NCI-H128 (cell line): Measurements from ENCODE around the gene YBEY.

ENCODE experiments used
- DNase-seq: peaks from one replicate; lab custom pipeline; 2025; ENCODE audit not compliant: unreplicated experiment; lab: John Stamatoyannopoulos, UW

Gene YBEY

DNA sequence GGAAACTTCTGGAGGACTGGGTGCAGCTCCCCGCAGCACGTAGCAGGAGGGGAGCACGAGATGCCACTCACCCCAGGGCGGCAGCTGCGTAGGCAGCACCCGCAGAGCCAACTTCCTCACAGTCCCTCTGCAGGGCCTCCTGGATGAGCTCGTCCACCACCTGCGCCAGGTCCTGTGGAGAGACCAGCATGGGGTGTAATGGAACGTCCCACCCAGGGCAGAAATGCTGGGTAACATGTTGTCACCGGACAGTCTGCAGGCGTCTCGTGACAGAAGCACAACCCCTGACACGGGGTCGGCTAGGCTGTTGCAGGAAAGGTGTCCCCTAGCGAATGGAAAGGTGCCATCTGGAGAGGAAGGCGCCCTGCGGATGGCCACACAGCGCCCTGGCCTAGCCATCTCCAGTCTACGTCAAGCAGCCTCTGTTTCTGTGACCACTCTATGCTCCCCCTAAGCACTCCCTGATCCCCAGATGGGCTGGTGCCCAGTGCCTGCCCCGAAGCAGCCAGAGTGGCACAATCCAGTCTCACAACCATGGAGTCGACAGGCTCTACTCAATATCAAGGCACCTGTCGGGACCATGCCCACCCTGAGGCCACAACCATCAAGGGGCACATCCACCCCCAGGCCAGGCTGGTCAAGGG is 22.0 kb upstream of the YBEY start:
- no peak for DNase-seq

DNA sequence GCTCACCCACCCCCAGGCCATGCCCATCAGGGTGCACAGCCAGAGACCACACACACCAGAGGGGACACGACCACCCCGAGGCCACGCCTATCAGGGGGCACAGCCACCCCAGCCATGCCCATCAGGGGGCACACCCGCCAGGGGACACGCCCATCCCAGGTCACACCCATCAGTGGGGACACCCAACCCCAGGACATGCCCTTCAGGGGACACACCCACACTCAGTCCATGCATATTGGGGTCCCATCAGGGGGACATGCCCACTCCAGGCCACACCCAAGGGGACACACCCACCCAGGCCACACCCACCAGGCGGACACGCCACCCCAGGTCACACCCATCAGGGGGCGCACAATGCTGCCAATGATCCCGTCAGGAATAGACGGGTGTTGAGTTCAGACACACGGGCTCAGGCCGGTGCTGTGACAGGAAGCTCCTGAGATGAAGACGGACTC is 21.4 kb upstream of the YBEY start:
- DNase-seq: no peak

DNA sequence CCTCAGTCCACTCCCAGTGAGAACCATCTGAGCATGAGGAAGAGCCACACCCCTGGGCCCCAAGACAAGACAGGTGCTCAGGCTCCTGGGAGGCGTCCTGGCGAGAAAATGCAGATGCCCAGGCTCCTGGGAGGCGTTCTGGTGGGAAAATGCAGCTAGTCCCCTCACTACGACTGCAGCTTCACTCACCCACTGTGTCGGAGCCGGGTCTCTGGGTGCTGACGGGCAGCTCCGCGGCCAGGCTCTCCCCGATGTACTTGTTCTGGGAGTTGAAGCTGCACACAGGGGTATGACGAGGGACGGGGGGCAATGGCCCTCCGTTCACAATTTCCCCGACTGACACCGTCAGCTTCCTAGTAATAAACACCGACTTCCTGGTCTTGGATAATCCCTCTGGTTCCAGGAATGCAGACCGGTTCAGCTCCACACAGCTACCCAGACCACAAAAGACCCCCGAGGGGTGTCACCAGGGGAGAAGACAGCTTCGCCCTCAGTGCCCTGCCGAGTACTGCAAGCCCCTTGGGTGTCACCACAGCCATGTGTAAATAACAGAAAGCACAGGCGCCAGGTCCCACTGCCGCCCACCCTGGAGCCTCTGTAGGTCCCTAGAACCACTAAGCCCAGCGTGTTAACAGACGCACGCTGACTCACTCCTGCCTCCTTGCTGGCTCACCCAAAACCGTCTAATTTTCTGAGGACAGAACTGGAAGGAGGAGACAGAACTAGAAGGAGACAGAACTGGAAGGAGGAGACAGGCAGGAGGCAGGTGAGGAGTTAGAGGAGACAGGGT is 20.2 kb upstream of the YBEY start:
- no peak for DNase-seq

DNA sequence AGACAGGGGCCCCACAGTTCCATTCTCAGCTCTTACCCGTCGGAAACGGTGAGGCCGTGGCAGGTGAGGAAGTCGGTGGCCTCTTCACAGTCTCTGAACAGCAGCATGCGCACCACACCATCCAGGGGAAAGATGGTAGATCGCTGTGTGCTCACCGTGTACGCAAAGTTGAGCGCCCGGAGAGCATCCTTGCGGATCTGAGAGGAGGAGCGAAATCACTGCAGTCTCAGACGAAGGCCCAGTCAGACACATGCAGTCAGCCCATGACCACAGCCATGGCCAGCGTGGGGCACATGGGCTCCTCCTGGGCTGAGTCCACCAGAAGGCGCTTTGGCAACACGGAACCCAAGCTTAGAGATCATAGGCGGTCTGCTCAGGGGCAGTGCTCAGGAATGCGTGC is 19.2 kb upstream of the YBEY start:
- DNase-seq: no peak

DNA sequence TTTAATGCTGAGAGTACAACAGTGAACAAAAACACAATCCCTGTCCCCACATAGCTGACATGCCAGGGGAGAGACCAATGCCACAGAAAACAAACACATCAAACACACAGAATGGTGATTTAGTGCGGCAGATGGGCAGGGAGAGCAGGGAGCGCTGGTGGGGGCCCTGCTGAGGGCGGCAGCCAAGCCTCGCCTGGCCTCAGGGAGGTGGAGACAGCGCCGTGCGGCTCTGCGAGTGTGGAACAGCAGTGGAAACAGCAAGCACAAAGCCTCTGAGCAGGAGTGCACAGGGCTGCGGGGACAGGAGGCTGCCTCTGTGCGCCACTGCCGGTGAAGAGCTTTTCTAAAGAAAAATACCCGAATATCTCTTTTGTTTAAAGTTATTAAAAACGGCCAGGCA is 17.8 kb upstream of the YBEY start:
- no peak for DNase-seq

DNA sequence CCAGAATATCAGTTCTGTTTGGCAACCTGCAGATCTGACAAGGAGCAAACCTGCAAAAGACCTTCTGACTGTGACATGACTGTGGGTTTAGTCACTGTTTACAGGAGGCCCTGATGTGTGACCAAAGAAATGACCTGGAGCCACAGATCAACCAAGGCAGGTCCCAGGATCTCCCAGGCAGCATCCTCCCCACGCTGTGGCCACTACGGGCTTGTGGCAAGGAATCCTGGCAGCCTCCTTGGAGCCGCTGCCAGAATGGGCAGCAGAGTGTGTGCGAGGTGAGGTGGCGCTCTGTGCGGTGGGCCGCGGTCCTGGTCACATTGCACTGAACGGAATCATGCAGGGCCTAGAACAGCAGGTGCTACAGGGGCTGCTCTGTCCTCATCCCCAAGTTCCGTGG is 16.7 kb upstream of the YBEY start:
- DNase-seq: no peak

DNA sequence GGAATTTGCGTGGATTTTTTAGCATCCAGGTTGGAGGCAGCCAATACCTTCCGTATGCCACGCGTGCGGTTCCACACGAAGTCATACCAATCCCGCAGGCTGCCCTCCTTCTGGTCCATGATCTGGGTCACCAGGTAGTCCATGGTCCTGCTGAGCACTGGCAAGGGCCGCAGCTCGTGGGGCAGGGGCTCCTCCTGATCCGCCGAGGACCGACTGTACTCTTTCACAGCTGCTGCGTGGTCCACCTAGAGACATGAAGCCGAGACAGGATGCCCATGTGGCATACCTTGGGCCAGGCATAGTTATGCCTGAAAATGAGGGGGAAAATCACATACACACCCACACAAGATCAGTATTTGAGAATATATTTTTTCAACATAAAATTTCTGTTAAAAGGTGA is 12.8 kb upstream of the YBEY start:
- no peak for DNase-seq

DNA sequence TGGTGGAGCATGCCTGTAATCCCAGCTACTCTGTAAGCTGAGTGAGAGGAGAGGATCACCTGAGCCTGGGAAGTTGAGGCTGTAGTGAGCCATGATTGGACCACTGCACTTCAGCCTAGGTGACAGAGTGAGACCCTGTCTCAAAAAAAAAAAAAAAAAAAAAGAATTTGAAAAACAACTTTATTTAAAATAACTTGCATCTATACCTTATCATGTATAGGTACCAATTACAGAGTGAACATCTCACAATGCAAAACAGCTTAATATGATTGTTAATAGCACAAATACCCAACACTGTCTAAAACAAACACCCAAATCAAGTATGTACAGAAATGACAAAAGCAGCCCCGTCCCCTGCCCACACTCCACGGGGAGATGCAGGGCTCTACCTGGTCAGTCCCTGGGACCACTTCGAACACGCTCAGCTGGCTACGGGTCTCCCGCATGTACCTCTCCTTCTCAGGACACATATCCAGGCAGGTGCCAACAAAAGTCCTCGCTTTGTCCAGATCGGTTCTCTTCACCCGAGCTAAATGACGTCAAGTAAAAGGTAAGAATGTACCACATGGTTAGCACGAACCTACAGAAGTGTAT is 11.2 kb upstream of the YBEY start:
- DNase-seq: no peak

DNA sequence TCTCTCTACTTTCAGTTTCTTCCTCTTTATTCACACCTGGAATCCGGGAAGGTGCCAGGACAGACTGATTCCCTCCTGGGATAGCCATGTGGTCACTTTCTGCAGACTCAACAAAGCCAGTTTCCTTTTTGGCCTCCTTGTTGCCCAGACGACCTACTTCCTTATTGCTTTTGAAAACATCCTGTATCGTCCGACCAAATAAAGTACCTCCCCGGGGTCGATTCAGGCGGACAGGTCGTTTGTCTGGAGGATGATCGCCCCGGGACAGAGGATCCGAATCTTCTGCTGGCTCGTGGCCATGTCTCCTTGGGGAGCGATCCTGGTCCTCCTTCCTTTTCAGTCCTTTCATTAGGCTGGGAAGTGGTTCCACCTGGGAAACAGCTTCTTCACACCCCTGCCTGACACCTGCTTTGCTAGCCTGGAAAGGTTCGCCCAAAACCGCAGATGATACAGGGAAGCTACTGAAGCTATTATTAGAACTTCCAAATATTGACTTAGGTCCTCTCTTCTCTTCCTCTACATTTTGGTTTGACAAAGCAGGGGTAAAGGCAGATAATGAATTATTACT is 2.0 kb upstream of the YBEY start:
- no peak for DNase-seq

DNA sequence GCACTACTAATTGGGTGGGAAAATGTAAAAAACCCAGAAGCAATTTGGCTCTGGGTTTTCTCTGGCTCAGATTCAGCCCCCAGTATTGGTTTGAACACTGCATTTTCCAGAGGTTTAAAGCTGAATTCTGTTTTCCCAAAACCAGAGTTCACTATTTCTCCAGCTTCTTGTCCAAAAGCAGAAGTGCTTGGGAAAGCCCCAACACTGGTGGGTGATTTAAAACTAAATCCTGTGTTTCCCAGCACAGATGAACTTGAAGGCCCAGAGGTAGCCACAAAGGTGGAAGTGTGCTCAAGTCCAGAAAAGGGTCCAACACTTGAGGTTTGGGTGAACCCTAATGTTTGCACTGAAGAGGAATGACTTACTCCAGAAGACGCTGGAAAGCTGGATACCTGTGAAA is 1.4 kb upstream of the YBEY start:
- no peak for DNase-seq

DNA sequence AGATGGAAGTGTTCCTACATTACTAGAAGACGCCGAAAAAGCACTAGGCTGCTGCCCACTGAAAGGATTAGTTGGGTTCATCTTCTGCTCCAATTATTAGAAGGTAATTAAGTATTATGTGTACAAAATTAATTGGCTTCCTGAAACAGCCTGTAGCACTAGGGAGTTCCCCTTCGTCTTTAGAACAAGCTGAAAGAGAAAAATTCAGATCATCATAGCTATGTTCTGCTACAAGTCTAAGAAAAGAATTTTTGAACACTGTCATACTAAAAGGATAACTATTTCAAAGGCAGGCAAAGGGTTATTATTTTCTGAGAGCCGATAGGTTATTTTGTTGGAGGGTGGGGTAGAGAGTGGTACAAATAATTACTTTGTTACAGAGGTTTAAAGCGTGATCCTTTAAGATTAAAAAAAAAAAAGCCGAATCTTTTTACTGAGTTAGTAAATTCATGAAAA is 908 bp upstream of the YBEY start, which contains the start of gene MCM3AP:
Gene MCM3AP, minus strand, starts transcription at position 406 of the 456 bp plus-strand sequence. Its CDS starts 325 bp downstream, at position 81.
- DNase-seq: no peak

DNA sequence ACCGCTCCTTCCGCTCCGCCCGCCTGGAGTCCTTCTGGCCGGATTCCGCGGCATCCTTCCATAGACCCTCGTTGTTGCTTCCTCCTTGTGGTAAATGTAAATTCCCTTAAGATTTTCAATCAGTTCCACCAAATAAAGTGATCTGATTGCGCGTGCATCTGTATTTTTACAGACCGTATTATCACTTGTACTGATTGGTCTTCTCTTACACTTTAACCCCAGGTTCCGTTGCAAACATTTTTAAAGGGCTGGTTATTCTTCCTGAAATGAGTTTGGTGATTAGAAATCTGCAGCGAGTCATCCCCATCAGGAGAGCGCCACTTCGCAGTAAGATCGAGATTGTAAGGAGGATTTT is 483 bp downstream of the YBEY start:
- DNase-seq: no peak

DNA sequence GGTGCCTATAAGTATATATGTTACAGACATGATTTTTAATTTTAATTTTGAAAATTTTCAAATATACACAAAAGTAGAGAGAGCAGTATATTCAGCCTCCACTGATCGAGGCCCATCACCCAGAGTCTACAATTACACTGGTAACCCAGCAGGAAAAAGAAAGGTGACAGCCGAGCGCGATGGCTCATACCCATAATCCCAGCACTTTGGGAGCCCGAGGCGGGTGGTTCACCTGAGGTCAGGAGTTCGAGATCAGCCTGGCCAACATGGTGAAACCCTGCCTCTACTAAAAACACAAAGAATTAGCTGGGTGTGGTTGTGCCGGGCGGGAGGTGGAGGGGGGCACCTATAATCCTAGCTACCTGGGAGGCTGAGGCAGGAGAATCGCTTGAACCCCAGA is 1.4 kb downstream of the YBEY start:
- no peak for DNase-seq

DNA sequence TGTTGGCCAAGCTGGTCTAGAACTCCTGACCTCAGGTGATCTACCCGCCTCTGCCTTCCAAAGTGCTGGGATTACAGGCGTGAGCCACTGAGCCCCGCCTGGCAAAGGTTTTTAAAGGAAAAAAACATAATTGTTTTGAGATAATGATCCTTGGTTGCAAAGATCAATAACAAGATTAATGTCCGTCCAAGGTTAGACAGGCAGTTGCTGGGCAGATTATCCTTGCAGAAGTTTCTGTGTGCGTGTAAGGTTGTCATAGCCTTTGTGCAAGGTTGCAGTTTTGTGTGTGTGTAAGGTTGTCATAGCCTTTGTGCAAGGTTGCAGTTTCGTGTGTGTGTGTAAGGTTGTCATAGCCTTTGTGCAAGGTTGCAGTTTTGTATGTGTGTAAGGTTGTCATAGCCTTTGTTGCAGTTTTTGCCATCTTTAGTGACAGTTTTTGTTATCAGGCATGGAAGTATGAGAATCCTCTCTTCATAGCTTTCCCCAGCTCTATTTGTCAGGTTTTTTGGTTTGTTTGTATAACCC is 3.6 kb downstream of the YBEY start:
- DNase-seq: no peak

DNA sequence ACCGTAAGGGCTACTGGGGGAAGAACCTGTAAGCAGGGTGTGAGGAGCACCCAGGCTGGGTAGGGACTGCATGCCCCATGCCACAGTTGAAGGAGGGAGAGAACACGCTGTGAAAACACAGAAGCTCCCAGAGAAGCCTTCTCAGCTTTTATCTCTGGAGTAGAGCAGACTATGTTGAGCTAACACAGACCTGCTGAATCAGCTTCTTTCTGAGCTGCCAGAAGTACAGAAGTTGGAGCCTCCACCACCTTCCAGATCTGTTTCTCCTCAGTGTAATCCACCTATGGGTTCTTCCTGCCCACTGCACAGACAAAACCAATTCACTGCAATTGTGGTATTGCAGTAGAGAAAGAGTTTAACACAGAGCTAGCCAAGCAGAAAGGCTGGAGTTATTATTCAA is 5.4 kb downstream of the YBEY start:
- no peak for DNase-seq

DNA sequence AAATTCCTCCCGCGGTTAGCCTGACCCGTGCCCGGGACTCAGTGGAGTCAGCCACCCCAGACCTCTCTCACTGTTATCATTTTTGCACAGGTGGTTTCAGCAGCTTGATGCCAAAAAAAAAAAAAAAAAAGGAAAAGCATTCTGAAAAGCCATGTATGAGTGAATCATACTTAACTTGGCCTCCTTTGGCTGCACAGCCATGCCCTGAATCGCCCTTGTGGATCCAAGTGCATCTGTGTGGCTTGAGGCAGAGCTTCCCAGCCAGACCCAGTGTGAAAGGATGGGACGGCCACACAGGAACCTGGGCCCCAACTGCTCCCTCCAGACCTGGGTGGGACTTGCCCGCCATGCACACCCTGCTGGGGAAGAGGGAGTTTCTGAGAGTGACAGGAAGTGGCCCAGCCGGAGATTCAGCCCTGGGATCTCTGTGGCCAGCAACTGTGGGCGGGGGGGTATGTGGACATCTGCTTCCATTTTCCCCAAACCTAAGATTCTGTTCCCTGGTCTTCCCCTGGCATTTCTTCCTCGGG is 8.6 kb downstream of the YBEY start:
- no peak for DNase-seq

DNA sequence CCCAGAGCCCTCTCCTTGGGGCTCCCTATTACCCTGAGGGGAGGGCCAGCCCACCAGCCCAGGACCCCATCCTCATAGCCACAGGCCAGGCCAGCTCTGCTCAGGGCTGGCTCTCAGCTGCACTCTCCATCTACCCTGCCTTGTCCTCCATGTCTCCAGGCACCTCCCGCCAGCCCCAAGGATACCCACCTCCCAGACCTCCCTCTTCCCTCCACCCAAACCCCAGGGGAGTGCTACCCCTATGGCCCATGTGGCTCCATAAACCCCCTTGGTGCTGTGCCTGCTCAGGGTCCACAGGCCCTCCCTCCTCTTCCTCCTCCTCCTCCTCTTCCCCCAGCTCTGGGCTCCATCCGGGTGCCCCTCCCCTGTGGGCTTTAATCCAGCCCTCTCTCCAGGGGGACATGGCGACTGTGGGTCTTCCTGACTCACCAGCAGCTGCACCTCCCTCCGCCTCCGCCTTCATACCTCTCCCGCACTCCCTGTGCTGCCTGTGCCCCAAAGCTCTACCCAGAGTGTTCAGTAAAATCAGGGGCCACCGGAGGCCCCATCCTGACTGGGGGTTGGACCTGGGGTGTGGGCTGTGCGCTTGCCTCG is 9.1 kb downstream of the YBEY start:
- no peak for DNase-seq

DNA sequence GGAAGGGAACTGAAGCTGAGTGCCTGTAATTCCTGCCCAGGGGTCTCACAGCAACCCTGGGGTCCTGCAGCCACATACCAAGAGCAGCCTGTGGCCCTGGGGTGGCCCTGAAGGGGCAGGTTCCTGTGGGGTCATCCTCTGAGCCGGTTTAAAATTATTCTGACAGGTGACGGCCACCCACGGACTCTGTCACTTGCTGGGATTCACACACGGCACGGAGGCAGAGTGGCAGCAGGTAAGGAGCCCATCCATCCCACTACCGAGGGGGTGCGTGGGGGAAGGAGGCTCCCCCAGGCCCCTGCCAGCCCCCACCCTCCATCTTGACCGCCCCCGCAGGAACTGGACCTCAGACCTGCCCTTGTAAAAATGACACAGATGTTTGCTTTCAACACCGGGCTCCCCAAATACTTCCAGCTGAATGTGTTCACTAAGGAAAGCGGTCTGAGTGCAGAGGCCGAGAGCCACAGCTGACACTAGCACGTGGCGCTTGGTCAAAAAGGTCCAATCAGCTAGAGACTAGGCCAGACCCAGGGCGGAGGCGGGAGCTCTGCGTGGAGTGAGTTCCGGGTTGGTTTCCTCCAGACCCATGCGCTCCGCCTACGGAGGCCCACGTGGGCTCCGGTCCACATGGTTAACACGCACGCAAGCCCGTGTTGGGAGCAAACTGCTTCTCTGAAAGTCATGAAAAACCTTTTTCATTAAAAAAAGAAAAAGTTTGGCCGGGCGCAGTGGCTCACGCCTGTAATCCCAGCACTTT is 10.0 kb downstream of the YBEY start:
- no peak for DNase-seq

DNA sequence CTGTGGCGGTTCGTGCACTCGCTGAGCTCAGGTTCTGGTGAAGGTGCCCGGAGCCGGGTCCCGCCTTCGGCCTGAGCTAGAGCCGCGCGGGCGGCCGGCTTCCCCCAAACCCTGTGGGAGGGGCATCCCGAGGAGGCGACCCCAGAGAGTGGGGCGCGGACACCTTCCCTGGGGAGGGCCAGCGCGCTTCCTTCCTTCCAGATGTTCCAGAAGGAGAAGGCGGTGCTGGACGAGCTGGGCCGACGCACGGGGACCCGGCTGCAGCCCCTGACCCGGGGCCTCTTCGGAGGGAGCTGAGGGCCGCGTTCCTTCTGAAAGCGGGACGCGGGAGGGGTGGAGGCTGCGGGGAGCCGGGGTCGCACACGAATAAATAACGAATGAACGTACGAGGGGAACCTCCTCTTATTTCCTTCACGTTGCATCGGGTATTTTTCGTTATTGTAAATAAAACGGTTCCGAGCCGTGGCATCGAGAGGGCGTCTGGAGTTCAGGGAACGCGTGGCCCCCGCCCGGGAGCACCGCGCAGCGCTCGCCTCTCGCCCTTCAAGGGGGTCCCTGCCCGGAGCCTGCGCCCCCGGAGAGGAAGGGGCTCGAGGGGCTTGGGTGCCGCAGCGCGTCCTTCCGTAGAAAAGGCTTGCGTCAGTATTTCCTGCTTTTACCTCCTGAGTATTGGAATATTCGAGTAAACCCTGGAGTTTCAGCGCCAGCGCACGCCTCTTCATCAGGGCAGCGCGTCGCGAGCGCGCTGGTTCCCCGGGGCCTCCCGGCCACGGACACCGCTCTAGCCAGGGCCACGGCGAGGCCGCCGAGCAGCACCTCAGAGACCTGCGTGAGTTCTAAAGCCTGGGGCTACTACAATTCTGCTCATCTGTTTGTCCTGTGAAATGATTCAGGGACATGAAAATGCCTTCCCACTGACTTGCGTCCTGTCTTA is 11.5 kb downstream of the YBEY start:
- no peak for DNase-seq
